ENCODE measurements around the gene PSORS1C2.

- TF ChIP-seq YY1 (IDR thresholded peaks at IDR 0.05; ENCODE audit: insufficient read depth, insufficient read length) (no peak), ZNF274 (IDR thresholded peaks at IDR 0.05; ENCODE audit: low read depth, low read length) (no peak), SUZ12 (IDR thresholded peaks at IDR 0.05; ENCODE audit: extremely low read depth, insufficient read depth, insufficient read length) (no peak)
Observed at GRCh38 chr6:31130751-31131150, 8.1 kb downstream of the PSORS1C2 start.
